GM23248 (cell line): Measurements from ENCODE around the gene TP53AIP1.

ENCODE experiments used
- EZH2 ChIP-seq: fragments of 200-600 bp; sonication (generic); IDR thresholded peaks from 2 replicates; pipeline ENCODE4 v1.6.1; 2018; ENCODE audit warnings: antibody characterized with exemption, mild to moderate bottlenecking; ENCODE audit not compliant: insufficient read depth, poor library complexity, severe bottlenecking
- EZH2phosphoT487 ChIP-seq: fragments of 200-600 bp; sonication (generic); IDR thresholded peaks from 2 replicates; pipeline ENCODE4 v1.6.1; 2018; ENCODE audit warnings: antibody characterized with exemption, moderate library complexity, mild to moderate bottlenecking, low read depth; ENCODE audit not compliant: insufficient read depth

- TF ChIP-seq EZH2 (no peak), EZH2phosphoT487 (no peak)
Observed at GRCh38 chr11:128896356-128896755, 46.3 kb downstream of the TP53AIP1 start.
